Neuronal stem cell (in vitro differentiated cells): Measurements from ENCODE around the gene TRPV4.

ENCODE experiments used
- DNase-seq: peaks from one replicate; pipeline ENCODE4 v3.0.0-alpha.2; 2013; ENCODE audit warnings: low spot score
- H2AFZ ChIP-seq: one replicate; pipeline ENCODE4 v1.6.1; 2013; ENCODE audit warnings: mild to moderate bottlenecking, low read length, inconsistent platforms
- H2AK5ac ChIP-seq: 2 replicates; pipeline ENCODE4 v1.6.1; 2013; ENCODE audit warnings: low read depth, mild to moderate bottlenecking, inconsistent platforms, low read length, moderate library complexity, mixed read lengths
- H2BK120ac ChIP-seq: 2 replicates; pipeline ENCODE4 v1.6.1; 2013; ENCODE audit warnings: low read depth, mild to moderate bottlenecking, inconsistent platforms, low read length, moderate library complexity, mixed read lengths
- H2BK12ac ChIP-seq: one replicate; pipeline ENCODE4 v1.6.1; 2013; ENCODE audit warnings: low read length, inconsistent platforms
- H2BK15ac ChIP-seq: 2 replicates; pipeline ENCODE4 v1.6.1; 2013; ENCODE audit warnings: mild to moderate bottlenecking, low read length, inconsistent platforms, mixed read lengths
- H2BK5ac ChIP-seq: one replicate; pipeline ENCODE4 v1.6.1; 2013; ENCODE audit warnings: inconsistent platforms, mild to moderate bottlenecking, low read length, moderate library complexity
- H3K14ac ChIP-seq: one replicate; pipeline ENCODE4 v1.6.1; 2013; ENCODE audit warnings: low read length, inconsistent platforms
- H3K18ac ChIP-seq: 2 replicates; pipeline ENCODE4 v1.6.1; 2013; ENCODE audit warnings: low read length, inconsistent platforms
- H3K23ac ChIP-seq: 2 replicates; pipeline ENCODE4 v1.6.1; 2013; ENCODE audit warnings: low read depth, mild to moderate bottlenecking, mixed read lengths, low read length, inconsistent platforms; ENCODE audit not compliant: poor library complexity
- H3K27ac ChIP-seq: replicated peaks from 3 replicates; pipeline ENCODE4 v1.5.1; 2013; ENCODE audit warnings: low read length, inconsistent platforms
- H3K27me3 ChIP-seq, 3 experiments: 2 replicates each; pipeline ENCODE4 v1.6.1; 2013; ENCODE audit warnings: low read length in 3 of 3, mild to moderate bottlenecking in 2 of 3, inconsistent platforms in 1 of 3, low read depth in 1 of 3, mixed read lengths in 1 of 3, moderate library complexity in 1 of 3; ENCODE audit not compliant: control insufficient read depth in 3 of 3, insufficient read depth in 3 of 3
- H3K36me3 ChIP-seq, 2 donors: replicated peaks in 1 of 2; 2 replicates each; pipeline ENCODE4 v1.6.1; 2013; ENCODE audit warnings: low read length in 2 of 2; ENCODE audit not compliant: control insufficient read depth in 2 of 2, insufficient read depth in 2 of 2
- H3K4ac ChIP-seq: 2 replicates; pipeline ENCODE4 v1.6.1; 2013; ENCODE audit warnings: inconsistent platforms, mild to moderate bottlenecking, low read length, moderate library complexity
- H3K4me1 ChIP-seq, 2 donors: 1 replicate in 1 of 2; 2 replicates in 1 of 2; pipeline ENCODE4 v1.6.1; 2013; ENCODE audit warnings: low read length in 2 of 2, low read depth in 1 of 2; ENCODE audit not compliant: control insufficient read depth in 2 of 2, insufficient read depth in 1 of 2
- H3K4me2 ChIP-seq: one replicate; pipeline ENCODE4 v1.6.1; 2013; ENCODE audit warnings: mild to moderate bottlenecking, low read length, inconsistent platforms; ENCODE audit not compliant: insufficient read depth, poor library complexity, severe bottlenecking
- H3K4me3 ChIP-seq, 2 donors: 2 replicates each; pipeline ENCODE4 v1.5.1; 2013; ENCODE audit warnings: low read length in 2 of 2, mild to moderate bottlenecking in 2 of 2, inconsistent platforms in 1 of 2, moderate library complexity in 1 of 2
- H3K79me1 ChIP-seq: one replicate; pipeline ENCODE4 v1.6.1; 2013; ENCODE audit warnings: low read depth, mild to moderate bottlenecking, inconsistent platforms, low read length, moderate library complexity
- H3K9ac ChIP-seq: one replicate; pipeline ENCODE4 v1.6.1; 2013; ENCODE audit warnings: mild to moderate bottlenecking, low read depth, low read length, inconsistent platforms; ENCODE audit not compliant: poor library complexity
- H3K9me3 ChIP-seq, 2 donors: replicated peaks in 1 of 2; 2 replicates each; pipeline versions ENCODE3 to v1.6.1; 2013; ENCODE audit warnings: low read length in 2 of 2, mild to moderate bottlenecking in 2 of 2, inconsistent platforms in 1 of 2, low read depth in 1 of 2, mixed read lengths in 1 of 2, moderate library complexity in 1 of 2; ENCODE audit not compliant: control insufficient read depth in 2 of 2, insufficient read depth in 1 of 2
- H4K8ac ChIP-seq: one replicate; pipeline ENCODE4 v1.6.1; 2013; ENCODE audit warnings: low read depth, mild to moderate bottlenecking, inconsistent platforms, low read length, moderate library complexity
- H4K91ac ChIP-seq: one replicate; pipeline ENCODE4 v1.6.1; 2013; ENCODE audit warnings: low read length, low read depth, mild to moderate bottlenecking, inconsistent platforms; ENCODE audit not compliant: poor library complexity
- whole genome bisulfite sequencing, 2 donors: extraction: QIAGEN DNeasy Blood & Tissue Kit; methylation state at CpG; one replicate each; pipeline ENCODE4 v1.1.7; 2013; ENCODE audit warnings: missing lambda C conversion rate in 2 of 2, mixed read lengths in 1 of 2; ENCODE audit not compliant: insufficient read length in 2 of 2, insufficient replicate concordance in 1 of 2; ENCODE audit errors: extremely low coverage in 2 of 2; 5-methylcytosine and 5-hydroxymethylcytosine counted together

The TRPV4 gene

DNA sequence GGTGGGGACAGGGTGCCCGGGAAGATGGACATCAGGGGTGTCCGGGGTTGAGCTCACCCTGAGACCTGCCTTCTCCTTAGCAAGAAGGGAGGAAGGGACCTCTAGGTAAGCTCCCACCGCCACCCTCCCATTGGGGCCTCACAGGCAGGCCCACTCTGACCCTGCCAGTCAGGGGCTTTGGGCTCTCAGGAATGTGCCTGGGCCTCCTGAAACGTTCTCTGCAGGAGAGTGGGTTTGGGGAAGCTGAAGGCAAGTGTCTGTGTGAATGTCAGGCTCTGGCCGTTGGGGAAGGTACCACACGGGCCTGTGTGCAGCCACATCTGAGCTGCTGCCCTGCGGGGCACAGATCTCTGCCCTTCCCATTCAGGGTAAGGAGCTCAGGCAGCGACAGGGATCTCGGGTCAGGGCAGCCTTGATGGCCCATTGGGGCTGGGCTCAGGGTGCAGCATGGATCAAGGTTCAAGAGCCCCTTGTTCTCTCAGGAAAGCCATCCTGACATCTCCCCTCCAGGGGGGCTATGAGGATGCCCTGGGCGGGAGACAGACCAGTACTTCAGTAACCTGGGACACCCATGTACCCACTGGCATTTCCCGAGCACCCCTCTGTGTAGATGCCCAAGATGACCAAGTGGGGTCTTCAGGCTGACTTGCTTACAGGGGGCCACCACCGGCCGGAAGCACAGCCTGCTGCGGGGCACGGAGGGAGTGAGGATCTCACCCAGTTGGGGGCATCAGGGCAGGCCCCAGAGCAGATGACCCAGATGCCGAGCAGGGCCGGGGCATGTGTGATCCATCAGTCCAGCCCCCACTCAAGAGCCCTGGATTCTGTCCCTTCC lies 89.9 kb downstream of the TRPV4 start:
- H3K36me3 ChIP-seq = no peaks in the 10 kb centered on the region
- H2AFZ ChIP-seq = no peak overlapping the region
- H3K4me1 ChIP-seq = peaks cover 0 to 18% of the 10 kb centered on the region in 2 donors
- no peak overlapping the region for H3K23ac ChIP-seq
- H4K91ac ChIP-seq = no peak overlapping the region
- H2BK12ac ChIP-seq = peak overlapping the region; percentile 52
- no peak overlapping the region for H2BK5ac ChIP-seq
- DNase-seq = no peak
- H3K14ac ChIP-seq = peak overlapping the region; percentile 42
- peak overlapping the region; percentile 17 for H2AK5ac ChIP-seq
- no CpG with 5 or more reads among the region's 17 CpGs for WGBS, 2 donors
- H2BK15ac ChIP-seq = peak overlapping the region; percentile 54
- peak overlapping the region; percentile 47 for H3K9ac ChIP-seq
- H3K4me3 ChIP-seq = no peak overlapping the region
- peak overlapping the region; percentile 68 for H3K18ac ChIP-seq
- H3K4me2 ChIP-seq = no peak overlapping the region
- no peak overlapping the region for H2BK120ac ChIP-seq
- H3K4ac ChIP-seq = no peak overlapping the region
- no peaks in the 10 kb centered on the region for H3K27me3 ChIP-seq
- H4K8ac ChIP-seq = no peak overlapping the region
- H3K27ac ChIP-seq = no peak overlapping the region
- peaks cover 4% of the 10 kb centered on the region for H3K79me1 ChIP-seq
- H3K9me3 ChIP-seq = no peaks in the 10 kb centered on the region

DNA sequence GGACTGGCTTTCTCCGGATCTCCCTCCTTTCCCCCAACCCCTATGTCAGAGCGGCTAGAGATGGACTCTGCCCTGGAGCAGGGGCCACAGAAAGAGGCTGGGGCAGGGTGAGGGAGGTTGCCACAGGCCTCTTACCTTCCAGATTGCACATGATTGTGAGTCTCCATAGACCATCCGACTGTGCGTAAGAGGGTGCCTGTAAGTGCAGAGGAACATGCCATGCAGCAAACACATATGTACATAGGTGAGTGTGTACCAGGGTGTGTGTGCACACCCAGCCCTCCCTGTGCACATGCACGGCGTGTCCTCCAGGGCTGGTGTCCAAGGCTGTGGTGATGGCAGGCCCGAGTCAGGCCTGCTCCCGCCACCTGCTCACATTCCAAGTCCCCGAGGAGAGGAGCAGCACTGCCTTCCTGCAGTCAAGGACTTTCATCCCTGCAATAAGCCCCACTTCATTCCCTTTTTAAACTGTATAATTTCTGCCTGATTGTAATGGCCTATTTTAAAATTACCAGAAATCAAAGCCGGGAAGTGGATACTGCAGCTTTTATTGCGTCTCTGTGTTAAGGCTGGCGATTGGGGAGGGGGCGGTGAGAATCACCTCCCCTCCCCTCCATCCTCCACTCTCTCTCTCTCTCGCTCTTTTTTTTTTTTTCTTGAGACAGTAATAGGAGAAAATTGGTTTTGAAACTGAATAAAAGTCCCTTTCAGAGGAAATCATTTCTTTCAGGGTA lies 91.1 kb downstream of the TRPV4 start:
- Histone ChIP-seq H3K9ac (no peak overlapping the region), H2BK12ac (no peak overlapping the region), H3K36me3 (no peaks in the 10 kb centered on the region), H3K9me3 (no peaks in the 10 kb centered on the region), H2BK5ac (no peak overlapping the region), H3K18ac (peak overlapping the region; percentile 73), H4K91ac (no peak overlapping the region), H3K4me1 (peaks cover 0 to 20% of the 10 kb centered on the region in 2 donors), H3K4ac (no peak overlapping the region), H3K79me1 (peaks cover 6% of the 10 kb centered on the region), H3K23ac (no peak overlapping the region), H2BK15ac (no peak overlapping the region), H2BK120ac (no peak overlapping the region), H3K14ac (no peak overlapping the region), H3K4me3 (no peak overlapping the region), H3K27ac (no peak overlapping the region), H3K4me2 (no peak overlapping the region), H2AK5ac (no peak overlapping the region), H3K27me3 (no peaks in the 10 kb centered on the region), H4K8ac (no peak overlapping the region), H2AFZ (no peak overlapping the region)
- no peak for DNase-seq
- no CpG with 5 or more reads among the region's 14 CpGs for WGBS, 2 donors

DNA sequence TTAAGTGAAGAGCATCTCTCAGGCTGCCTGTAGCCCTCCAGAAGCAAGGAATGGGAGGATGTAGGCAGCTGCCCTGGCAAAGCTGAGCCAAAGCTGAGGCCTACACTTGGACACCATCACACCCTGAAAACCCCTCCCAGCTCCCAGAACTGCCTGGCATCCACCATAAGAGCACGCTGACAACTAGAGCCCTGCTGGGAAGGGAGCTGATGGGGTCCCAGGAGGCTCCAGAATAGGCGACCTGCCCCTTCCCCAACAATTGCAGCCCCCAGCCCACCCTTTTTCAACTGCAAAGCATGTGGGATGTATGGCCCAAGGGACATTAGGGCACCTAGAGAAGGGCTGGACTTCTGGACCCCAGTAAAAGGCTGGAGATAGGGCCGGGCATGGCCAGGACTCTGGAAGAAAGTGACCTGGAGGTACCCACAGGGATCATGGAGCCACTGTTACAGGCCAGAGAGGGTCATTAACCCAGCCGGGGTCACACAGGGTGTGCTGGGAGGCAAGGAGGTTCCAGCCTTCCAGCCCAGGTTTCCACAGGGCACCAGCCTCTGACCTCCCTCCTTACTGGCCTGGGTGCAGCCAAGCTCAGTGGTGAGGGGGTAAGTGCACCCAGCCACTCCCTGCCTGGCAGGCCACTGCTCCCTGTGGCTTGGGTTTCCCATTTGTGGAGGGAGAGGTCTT lies 91.8 kb downstream of the TRPV4 start:
- WGBS, 2 donors = no CpG with 5 or more reads among the region's 4 CpGs
- H3K4ac ChIP-seq = no peak overlapping the region
- H3K79me1 ChIP-seq = peaks cover 7% of the 10 kb centered on the region
- peak overlapping the region; percentile 77 for H2AK5ac ChIP-seq
- H3K18ac ChIP-seq = no peak overlapping the region
- H3K36me3 ChIP-seq = no peaks in the 10 kb centered on the region
- no peak overlapping the region for H2BK15ac ChIP-seq
- H3K9me3 ChIP-seq = no peaks in the 10 kb centered on the region
- H2BK5ac ChIP-seq = peak overlapping the region; percentile 44
- H3K9ac ChIP-seq = no peak overlapping the region
- H2BK120ac ChIP-seq = no peak overlapping the region
- no peak overlapping the region for H3K14ac ChIP-seq
- H3K4me1 ChIP-seq = peaks cover under 1 to 25% of the 10 kb centered on the region in 2 donors
- H3K23ac ChIP-seq = no peak overlapping the region
- H3K27ac ChIP-seq = no peak overlapping the region
- H3K27me3 ChIP-seq = no peaks in the 10 kb centered on the region
- H3K4me3 ChIP-seq = no peak overlapping the region
- no peak overlapping the region for H4K91ac ChIP-seq
- no peak overlapping the region for H4K8ac ChIP-seq
- no peak overlapping the region for H3K4me2 ChIP-seq
- no peak overlapping the region for H2BK12ac ChIP-seq
- no peak for DNase-seq
- H2AFZ ChIP-seq = no peak overlapping the region
